Left ventricle myocardium inferior (tissue), 1 donor: Measurements from ENCODE around the gene PDIA6. TPM values are rescaled to one million over a fixed set of nuclear protein-coding genes. Genes with fewer than 3 reads are reported as not detected.

Experiments used
- DNase-seq: peaks from one replicate; pipeline ENCODE4 v3.0.0-alpha.2; 2020
- H3K27ac ChIP-seq: fragments of 200-600 bp; replicated peaks from 2 replicates; pipeline ENCODE4 v1.8.0; 2021
- H3K27me3 ChIP-seq: fragments of 200-600 bp; 2 replicates; pipeline ENCODE4 v1.8.0; 2021; ENCODE audit warnings: low read depth
- H3K36me3 ChIP-seq: fragments of 200-600 bp; 2 replicates; pipeline ENCODE4 v1.8.0; 2021
- H3K4me1 ChIP-seq: fragments of 200-600 bp; 2 replicates; pipeline ENCODE4 v1.8.0; 2021
- H3K4me3 ChIP-seq: fragments of 200-600 bp; 2 replicates; pipeline ENCODE4 v1.8.0; 2021; ENCODE audit warnings: mild to moderate bottlenecking, moderate library complexity
- H3K9me3 ChIP-seq: fragments of 200-600 bp; replicated peaks from 2 replicates; pipeline ENCODE4 v1.8.0; 2021
- CTCF ChIP-seq: fragments of 200-600 bp; IDR thresholded peaks from 2 replicates; pipeline ENCODE4 v1.8.0; 2021; ENCODE audit warnings: antibody characterized with exemption, mild to moderate bottlenecking, borderline replicate concordance
- intact Hi-C: fragments of 100-400 bp; cut with micrococcal nuclease; formaldehyde crosslinking; loops from one replicate; pipeline ENCODE4 v1.11.0; 2022
- total RNA-seq: library from RNA; stranded (reverse); fragmentation: NEBNext Ultra II Directional; extraction: Animal tissue kit (Norgen Biotek cat#: 25700); gene quantifications from one replicate; pipeline ENCODE4 v1.2.1, GENCODE V29; 2021
- donor health status: DM: no; HTN: yes; CAD: no; lungs with severe emphysema.

The PDIA6 gene
- total RNA-seq, 1 donor from 2014 or later: 107 TPM

- Histone ChIP-seq H3K27ac (no peak overlapping the region), H3K4me3 (no peak overlapping the region), H3K27me3 (no peaks in the 10 kb centered on the region), H3K4me1 (peaks cover 24% of the 10 kb centered on the region), H3K9me3 (no peaks in the 10 kb centered on the region), H3K36me3 (peaks cover 38% of the 10 kb centered on the region)
- intact Hi-C loops: no loop called here
- TF ChIP-seq CTCF: no peak
- DNase-seq: no peak
Measured at GRCh38 chr2:10802657-10803056, 9.9 kb downstream of the PDIA6 start.

- Histone ChIP-seq H3K9me3 (no peaks in the 10 kb centered on the region), H3K4me1 (peaks cover 15% of the 10 kb centered on the region), H3K36me3 (peaks cover 57% of the 10 kb centered on the region), H3K27ac (no peak overlapping the region), H3K27me3 (no peaks in the 10 kb centered on the region), H3K4me3 (no peak overlapping the region)
- intact Hi-C loops: no loop called here
- no peak for DNase-seq
- no peak for TF ChIP-seq CTCF
Measured at GRCh38 chr2:10800163-10800562, 12.4 kb downstream of the PDIA6 start.

GRCh38 chr2:10798783-10799182, 13.8 kb downstream of the PDIA6 start:
- H3K4me1 ChIP-seq: peaks cover 15% of the 10 kb centered on the region
- H3K36me3 ChIP-seq: peaks cover 69% of the 10 kb centered on the region
- no peak for TF ChIP-seq CTCF
- no peaks in the 10 kb centered on the region for H3K27me3 ChIP-seq
- no peak overlapping the region for H3K4me3 ChIP-seq
- H3K27ac ChIP-seq: no peak overlapping the region
- intact Hi-C loops: no loop called here
- no peaks in the 10 kb centered on the region for H3K9me3 ChIP-seq
- DNase-seq: no peak

- H3K36me3 ChIP-seq: peaks cover 77% of the 10 kb centered on the region
- peaks cover 7% of the 10 kb centered on the region for H3K4me1 ChIP-seq
- no peaks in the 10 kb centered on the region for H3K9me3 ChIP-seq
- intact Hi-C loops: no loop called here
- no peaks in the 10 kb centered on the region for H3K27me3 ChIP-seq
- H3K27ac ChIP-seq: no peak overlapping the region
- H3K4me3 ChIP-seq: no peak overlapping the region
- DNase-seq: no peak
- TF ChIP-seq CTCF: no peak
Measured at GRCh38 chr2:10796703-10797102, 15.9 kb downstream of the PDIA6 start.

- Histone ChIP-seq H3K27ac (no peak overlapping the region), H3K36me3 (peaks cover 77% of the 10 kb centered on the region), H3K9me3 (no peaks in the 10 kb centered on the region), H3K27me3 (no peaks in the 10 kb centered on the region), H3K4me1 (peaks cover 7% of the 10 kb centered on the region), H3K4me3 (no peak overlapping the region)
- DNase-seq: no peak
- TF ChIP-seq CTCF: no peak
- intact Hi-C loops: no loop called here
Measured at GRCh38 chr2:10795508-10796046, 17.0 kb downstream of the PDIA6 start.
